ENCODE results near the gene ADRA1B. TPM values are rescaled to one million over a fixed set of nuclear protein-coding genes. Genes with fewer than 3 reads are reported as not detected.

ADRA1B gene
- total and polyA plus RNA-seq, 2 of the 8 experiments (the other 6 are each of a cell fraction or from before 2014, with no cell fraction given): not detected

GRCh38 chr5:160021831-160022446 is 105.7 kb downstream of the ADRA1B start:
- no peaks in the 10 kb centered on the region for H3K4me1 ChIP-seq (replicated peaks in 1 of 4; ENCODE audit: control insufficient read depth in 3 of 4, insufficient read depth in 4 of 4, low read length in 3 of 4)
- no peaks in the 10 kb centered on the region for H3K23me2 ChIP-seq (ENCODE audit: low read depth, low read length)
- H3K27me3 ChIP-seq (replicated peaks in 1 of 4; ENCODE audit: control insufficient read depth in 3 of 4, extremely low read depth in 1 of 4, insufficient read depth in 3 of 4, low read length in 3 of 4): no peaks in the 10 kb centered on the region
- peaks cover 3 to 4% of the 10 kb centered on the region in 2 experiments for H4K20me1 ChIP-seq (replicated peaks in 1 of 2; ENCODE audit: control insufficient read depth in 1 of 2, insufficient read depth in 2 of 2, low read length in 2 of 2)
- H2BK20ac ChIP-seq (ENCODE audit: low read length): no peak overlapping the region
- no peak overlapping the region for H4K8ac ChIP-seq (ENCODE audit: extremely low read depth, insufficient read depth, low read length)
- H2BK120ac ChIP-seq (replicated peaks; ENCODE audit: low read depth, low read length): no peak overlapping the region
- TF ChIP-seq RXRA (IDR thresholded peaks at IDR 0.05; ENCODE audit: insufficient read depth, low read depth, low read length) (no peak), CTCF (IDR thresholded peaks at IDR 0.05; ENCODE audit: control extremely low read depth in 1 of 3, insufficient read depth in 1 of 3, low read depth in 1 of 3, low read length in 3 of 3) (peak in 2 of 3 experiments; percentile 72 to 75; a peak in 3 of 4 replicates), RAD21 (IDR thresholded peaks at IDR 0.05 in 1 of 2, conservative IDR thresholded peaks at IDR 0.05 in 1 of 2; ENCODE audit: low read depth in 2 of 2, low read length in 2 of 2) (peak; percentile 83 to 90)
- no peak overlapping the region for H3K4ac ChIP-seq (replicated peaks; ENCODE audit: insufficient read length, low read depth, low read length)
- H3K18ac ChIP-seq (ENCODE audit: extremely low read depth, low read length): no peak overlapping the region
- H3K56ac ChIP-seq (replicated peaks; ENCODE audit: insufficient read length, low read depth, low read length): no peak overlapping the region
- H2BK15ac ChIP-seq (ENCODE audit: low read length): no peak overlapping the region
- H4K5ac ChIP-seq (ENCODE audit: insufficient read length, low read depth, low read length): no peak overlapping the region
- peaks cover 2% of the 10 kb centered on the region; the same call in 1 of the 2 replicates for H3K79me1 ChIP-seq (ENCODE audit: low read depth, low read length)
- no peak overlapping the region for H4K91ac ChIP-seq (replicated peaks; ENCODE audit: insufficient read length, low read length)
- CTCF ChIA-PET (ENCODE audit: partially characterized antibody): interaction anchor here (0.6 to 5.4 kb wide), 79 partner anchors 8 to 994 kb away, joined by 3 to 47 read pairs (median 4); partner anchors contain the start of gene TTC1
- no peak overlapping the region for H3K23ac ChIP-seq (ENCODE audit: insufficient read length)
- H2BK12ac ChIP-seq (ENCODE audit: low read depth, low read length): no peak overlapping the region
- H3K14ac ChIP-seq (ENCODE audit: insufficient read length): no peak overlapping the region
- DNase-seq (ENCODE audit: low read depth in 1 of 2, low spot score in 2 of 2): peak in 1 of 2 experiments; percentile 57
- FAIRE-seq: peak; percentile 81
- H3K4me3 ChIP-seq (ENCODE audit: extremely low read depth in 1 of 4, insufficient read depth in 2 of 4, low read depth in 3 of 4, low read length in 4 of 4): no peak overlapping the region
- no peak overlapping the region for H3K9ac ChIP-seq (replicated peaks in 1 of 4; ENCODE audit: extremely low read depth in 1 of 4, low read depth in 3 of 4, low read length in 3 of 4)
- no peak overlapping the region for H2BK5ac ChIP-seq (ENCODE audit: low read depth, low read length)
- no peak overlapping the region for H2AFZ ChIP-seq (ENCODE audit: low read length)
- peaks cover 0 to 13% (median 4%) of the 10 kb centered on the region in 4 experiments; a peak in 4 of 8 replicates for H3K36me3 ChIP-seq (ENCODE audit: control insufficient read depth in 2 of 4, insufficient read depth in 4 of 4, low read length in 3 of 4)
- POLR2A ChIA-PET (ENCODE audit: partially characterized antibody): interaction anchor here (0.7 to 1.4 kb wide), 5 partner anchors 8 to 71 kb away, joined by 3 to 4 read pairs (median 3); partner anchors contain the start of gene TTC1
- WGBS, 2 experiments (ENCODE audit: extremely low coverage in 1 of 2, insufficient coverage in 1 of 2, insufficient read length in 1 of 2, insufficient replicate concordance in 2 of 2, low coverage in 1 of 2, low lambda C conversion rate in 2 of 2, missing lambda C conversion rate in 1 of 2): 57% methylated on average over 3 of the region's 3 CpGs; no CpG with 5 or more reads in 1 of the 2 experiments
- no peak overlapping the region for H2AK5ac ChIP-seq (ENCODE audit: low read depth, low read length)
- H3K9me3 ChIP-seq (ENCODE audit: insufficient read depth in 2 of 2, low read depth in 1 of 2, low read length in 1 of 2): no peaks in the 10 kb centered on the region
- H3K4me2 ChIP-seq (ENCODE audit: insufficient read depth in 1 of 2, low read depth in 2 of 2, low read length in 2 of 2): no peak overlapping the region
- no peak overlapping the region for H3K27ac ChIP-seq (ENCODE audit: low read depth, low read length)
- peaks cover 0 to 25% of the 10 kb centered on the region in 2 experiments; a peak in 2 of 4 replicates for H3K79me2 ChIP-seq (ENCODE audit: control insufficient read depth in 1 of 2, insufficient read depth in 2 of 2, low read length in 2 of 2)
